Subcutaneous abdominal adipose tissue (tissue), 5 donors: ENCODE measurements around the gene ABCA1.
"Not testable (repeated sequence)": the region's sequence is repeated elsewhere in the genome, so short reads cannot be mapped to it uniquely, and the experiment has no call there.

ENCODE experiments used
- H3K27ac ChIP-seq: one replicate; pipeline ENCODE4 v1.7.0; 2013; ENCODE audit warnings: low read depth, mild to moderate bottlenecking, inconsistent platforms, low read length, moderate library complexity
- H3K27me3 ChIP-seq, 5 donors: one replicate each; pipeline ENCODE4 v1.7.0; 2013; ENCODE audit warnings: low read length in 5 of 5, inconsistent platforms in 1 of 5; ENCODE audit not compliant: control insufficient read depth in 5 of 5, insufficient read depth in 4 of 5
- H3K36me3 ChIP-seq, 5 donors: one replicate each; pipeline ENCODE4 v1.7.0; 2013; ENCODE audit warnings: low read length in 5 of 5; ENCODE audit not compliant: control insufficient read depth in 5 of 5, insufficient read depth in 5 of 5
- H3K4me1 ChIP-seq, 5 donors: one replicate each; pipeline ENCODE4 v1.7.0; 2013; ENCODE audit warnings: low read length in 5 of 5, mild to moderate bottlenecking in 3 of 5, moderate library complexity in 1 of 5; ENCODE audit not compliant: control insufficient read depth in 5 of 5, insufficient read depth in 5 of 5
- H3K4me3 ChIP-seq, 5 donors: one replicate each; pipeline ENCODE4 v1.7.0; 2013; ENCODE audit warnings: low read length in 5 of 5, low read depth in 1 of 5
- H3K9ac ChIP-seq, 5 donors: one replicate each; pipeline ENCODE4 v1.7.0; 2013; ENCODE audit warnings: low read length in 5 of 5, mild to moderate bottlenecking in 4 of 5, moderate library complexity in 3 of 5
- H3K9me3 ChIP-seq, 5 donors: one replicate each; pipeline ENCODE4 v1.7.0; 2013; ENCODE audit warnings: low read length in 5 of 5; ENCODE audit not compliant: control insufficient read depth in 5 of 5
- donor health status: healthy.
- donor health status: healthy.
- donor health status: healthy.
- donor health status: healthy.
- donor health status: healthy.

Gene ABCA1

DNA sequence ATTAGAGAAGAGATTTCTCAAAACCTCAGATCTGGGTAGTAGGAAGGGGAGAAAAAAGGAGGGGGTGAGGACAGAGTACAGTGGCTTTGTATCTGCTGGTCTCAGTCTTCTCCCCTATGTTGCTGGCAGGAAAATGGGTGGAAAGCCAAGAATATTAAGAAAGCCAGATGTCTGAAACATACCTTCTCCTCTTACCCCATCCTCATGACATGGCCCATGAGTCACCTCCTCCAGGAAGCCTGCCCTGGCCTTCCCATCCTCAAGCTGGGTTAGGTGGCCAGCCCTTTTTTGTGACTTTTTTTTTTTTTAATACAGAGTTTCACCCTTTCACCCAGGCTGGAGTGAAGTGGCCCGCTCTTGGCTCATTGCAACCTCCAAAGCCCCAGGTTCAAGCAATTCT, 61.8 kb downstream of the ABCA1 start:
- peak overlapping the region in 1 of 5 donors; percentile 3 for H3K9ac ChIP-seq
- peaks cover 34 to 74% (median 55%) of the 10 kb centered on the region in 5 donors for H3K36me3 ChIP-seq
- H3K4me1 ChIP-seq: peaks cover 4 to 63% (median 48%) of the 10 kb centered on the region in 5 donors
- H3K4me3 ChIP-seq: no peak overlapping the region
- H3K9me3 ChIP-seq: no peaks in the 10 kb centered on the region
- no peaks in the 10 kb centered on the region for H3K27me3 ChIP-seq
- H3K27ac ChIP-seq: peak overlapping the region; percentile 53

DNA sequence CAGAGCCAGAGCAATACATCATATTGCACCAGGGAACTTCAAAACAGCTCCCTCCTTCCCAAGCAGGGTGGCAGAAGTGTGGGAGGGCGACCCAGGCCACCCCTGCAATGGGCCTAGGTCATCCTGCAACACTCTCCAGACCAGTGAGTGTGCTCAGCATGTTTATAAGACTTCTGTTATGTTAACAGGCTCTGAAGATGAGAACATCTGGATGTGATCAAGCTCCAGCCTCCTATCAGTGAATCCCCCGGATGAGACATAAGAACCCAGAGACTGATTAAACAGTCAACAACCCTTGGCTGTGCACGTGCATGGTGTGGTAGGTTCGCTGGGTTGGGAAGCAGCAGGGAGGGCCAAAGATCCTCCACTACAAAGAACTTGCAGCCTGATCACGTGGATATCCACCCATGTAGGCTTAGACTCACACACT, 63.3 kb downstream of the ABCA1 start:
- peak overlapping the region; percentile 75 for H3K27ac ChIP-seq
- H3K4me1 ChIP-seq: peaks cover 2 to 69% (median 53%) of the 10 kb centered on the region in 5 donors
- H3K36me3 ChIP-seq: peaks cover 35 to 74% (median 48%) of the 10 kb centered on the region in 5 donors
- H3K4me3 ChIP-seq: no peak overlapping the region
- H3K9ac ChIP-seq: peak overlapping the region in 2 of 5 donors; percentile 36 to 52
- H3K27me3 ChIP-seq: no peaks in the 10 kb centered on the region
- no peaks in the 10 kb centered on the region for H3K9me3 ChIP-seq

DNA sequence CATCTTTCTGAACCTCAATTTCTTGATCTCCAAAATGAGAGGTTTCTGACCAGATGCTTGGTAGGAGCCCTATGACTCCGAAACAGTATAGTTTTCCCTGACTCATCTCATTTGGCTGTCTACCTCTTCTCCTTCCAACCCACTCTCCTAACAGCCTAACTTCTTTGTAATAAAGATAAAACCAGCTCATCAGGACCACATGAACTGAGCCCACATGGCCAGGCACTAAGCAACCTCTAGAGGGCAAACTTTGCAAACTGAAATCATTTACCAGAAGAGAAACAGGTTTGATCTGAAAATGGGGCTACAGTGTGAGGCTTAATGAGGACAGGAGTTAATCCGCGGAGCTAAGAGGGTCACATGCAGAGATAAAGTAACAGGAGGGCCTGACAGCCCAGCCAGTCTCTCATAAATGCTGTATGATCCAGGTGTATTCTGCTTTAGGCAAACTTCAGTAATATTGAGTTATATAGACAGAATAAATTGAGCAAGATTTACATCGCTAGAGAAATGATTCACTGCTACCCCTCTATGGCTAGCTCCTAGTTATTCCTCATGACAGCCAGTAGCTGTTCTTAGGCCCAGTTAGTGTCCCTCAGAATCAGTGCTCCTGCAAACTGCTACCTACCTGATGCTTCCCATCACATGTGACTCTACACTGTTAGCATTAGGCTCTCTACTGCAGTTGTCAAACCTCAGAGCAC, 64.6 kb downstream of the ABCA1 start:
- peaks cover 2 to 69% (median 52%) of the 10 kb centered on the region in 5 donors for H3K4me1 ChIP-seq
- H3K36me3 ChIP-seq: peaks cover 33 to 73% (median 46%) of the 10 kb centered on the region in 5 donors
- no peak overlapping the region for H3K4me3 ChIP-seq
- no peaks in the 10 kb centered on the region for H3K9me3 ChIP-seq
- H3K9ac ChIP-seq: peak overlapping the region in 3 of 5 donors; percentile 26 to 42 (median 36)
- H3K27me3 ChIP-seq: no peaks in the 10 kb centered on the region
- peak overlapping the region; percentile 75 for H3K27ac ChIP-seq

DNA sequence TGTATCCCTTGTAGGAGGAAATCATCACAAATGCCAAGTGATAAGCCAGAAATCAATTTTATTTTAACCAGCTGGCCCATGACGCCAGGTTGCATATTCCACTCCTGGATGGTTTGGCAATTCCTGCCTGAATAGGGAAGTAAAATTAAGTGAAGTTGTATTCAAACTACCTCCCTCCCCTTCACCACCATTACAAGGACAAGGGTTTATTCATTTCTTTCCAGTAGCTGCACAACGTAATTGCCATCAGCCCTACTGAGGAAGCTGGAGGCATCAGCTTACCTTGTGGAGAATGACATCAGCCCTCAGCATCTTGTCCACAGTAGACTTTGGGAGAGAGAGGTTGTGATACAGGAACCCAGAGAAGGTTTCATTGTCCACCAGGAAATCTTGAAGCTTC, 66.6 kb downstream of the ABCA1 start:
- Histone ChIP-seq H3K36me3 (peaks cover 28 to 72% (median 41%) of the 10 kb centered on the region in 5 donors), H3K27me3 (no peaks in the 10 kb centered on the region), H3K27ac (peak overlapping the region; percentile 68), H3K4me1 (peaks cover 2 to 83% (median 64%) of the 10 kb centered on the region in 5 donors), H3K9me3 (no peaks in the 10 kb centered on the region), H3K4me3 (no peak overlapping the region), H3K9ac (no peak overlapping the region)

DNA sequence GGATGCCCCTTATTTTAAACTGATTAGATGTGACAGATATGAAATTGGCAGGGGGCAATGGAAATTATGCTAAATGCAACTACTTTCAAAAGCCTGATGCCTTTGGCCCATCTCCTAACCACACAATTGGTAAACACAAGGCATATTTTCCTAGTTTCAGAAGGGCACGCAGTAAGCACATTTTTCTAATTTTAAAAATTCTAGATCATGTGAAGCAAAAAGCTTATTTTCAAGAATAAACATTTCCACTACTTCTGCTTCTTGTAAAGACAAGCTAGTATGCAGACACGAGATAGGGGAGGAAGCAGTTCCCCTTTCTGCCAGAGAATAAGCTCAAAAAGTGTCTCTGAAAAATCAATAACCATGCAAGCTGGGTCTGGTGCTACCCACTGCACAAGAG, 67.7 kb downstream of the ABCA1 start:
- Histone ChIP-seq H3K4me3 (no peak overlapping the region), H3K36me3 (peaks cover 33 to 73% (median 38%) of the 10 kb centered on the region in 5 donors), H3K9me3 (no peaks in the 10 kb centered on the region), H3K27me3 (no peaks in the 10 kb centered on the region), H3K27ac (peak overlapping the region; percentile 70), H3K9ac (no peak overlapping the region), H3K4me1 (peaks cover 2 to 88% (median 73%) of the 10 kb centered on the region in 5 donors)

DNA sequence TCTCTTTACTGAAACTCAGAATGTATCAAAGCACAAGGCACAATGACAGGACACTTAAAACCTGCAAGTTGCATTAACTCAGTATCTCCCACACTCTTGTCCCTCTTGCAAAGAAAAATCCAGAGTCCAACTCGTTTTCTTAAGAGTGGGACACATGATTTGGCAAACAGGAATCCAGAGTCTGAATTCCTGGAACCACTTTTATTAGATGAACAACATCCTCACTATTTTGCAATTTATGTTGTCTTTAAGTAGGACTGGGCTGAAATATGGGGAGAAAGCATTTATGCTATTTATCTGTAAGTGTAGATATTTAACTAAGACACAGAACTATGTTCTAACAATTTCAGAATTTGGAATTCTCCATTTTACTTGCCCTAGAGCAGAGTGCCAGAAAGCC, 69.1 kb downstream of the ABCA1 start:
- Histone ChIP-seq H3K4me3 (no peak overlapping the region), H3K4me1 (peaks cover 0 to 75% (median 61%) of the 10 kb centered on the region in 5 donors), H3K27ac (peak overlapping the region; percentile 70), H3K9ac (peak overlapping the region in 1 of 5 donors; percentile 22), H3K27me3 (no peaks in the 10 kb centered on the region), H3K36me3 (peaks cover 39 to 77% (median 42%) of the 10 kb centered on the region in 5 donors), H3K9me3 (no peaks in the 10 kb centered on the region)

DNA sequence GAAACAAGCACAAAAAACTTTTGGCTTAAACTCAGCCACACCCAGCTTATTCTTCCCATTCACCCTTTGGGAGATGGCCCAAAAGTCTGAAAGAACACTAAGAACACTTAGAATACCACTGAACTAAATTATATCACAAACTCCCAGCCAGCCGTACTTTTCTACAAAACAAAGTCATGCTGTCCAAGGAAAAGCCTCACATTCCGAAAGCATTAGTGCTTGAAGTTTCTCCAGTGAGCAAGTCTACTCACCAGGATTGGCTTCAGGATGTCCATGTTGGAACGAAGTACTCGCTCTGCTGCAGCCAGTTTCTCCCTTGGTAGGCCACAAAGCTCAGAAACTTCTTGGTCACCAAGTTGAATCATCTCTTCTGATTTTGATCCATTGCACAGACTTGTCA, 69.7 kb downstream of the ABCA1 start:
- H3K4me3 ChIP-seq: no peak overlapping the region
- H3K27ac ChIP-seq: peak overlapping the region; percentile 70
- H3K9ac ChIP-seq: peak overlapping the region in 1 of 5 donors; percentile 37
- H3K27me3 ChIP-seq: no peaks in the 10 kb centered on the region
- peaks cover 43 to 80% (median 48%) of the 10 kb centered on the region in 5 donors for H3K36me3 ChIP-seq
- H3K9me3 ChIP-seq: no peaks in the 10 kb centered on the region
- peaks cover 0 to 69% (median 56%) of the 10 kb centered on the region in 5 donors for H3K4me1 ChIP-seq

DNA sequence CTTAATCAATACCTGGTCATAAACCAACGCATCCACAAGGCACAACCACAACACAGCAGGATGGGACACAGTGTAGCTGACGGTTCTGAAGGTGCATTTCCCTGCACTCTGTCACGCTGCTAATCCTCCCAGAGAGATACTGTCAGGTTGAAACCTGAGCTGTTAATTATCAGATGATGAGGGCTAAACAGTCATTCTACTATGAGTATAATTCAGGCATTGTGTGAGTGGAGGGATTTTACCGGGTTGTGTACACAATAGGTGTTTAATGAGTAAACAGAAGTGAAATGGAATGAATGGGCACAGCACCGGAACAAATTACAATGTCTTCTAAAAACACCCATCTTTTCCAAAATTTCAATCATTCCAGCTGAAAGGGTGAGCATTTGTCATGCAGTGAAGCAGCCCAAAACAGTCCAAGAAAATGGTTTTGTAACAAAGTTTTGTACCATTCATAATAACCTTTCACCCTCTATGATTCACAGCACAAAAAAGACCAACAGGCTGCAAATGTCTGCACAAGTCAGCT, 71.5 kb downstream of the ABCA1 start:
- Histone ChIP-seq H3K27me3 (no peaks in the 10 kb centered on the region), H3K36me3 (peaks cover 44 to 84% (median 52%) of the 10 kb centered on the region in 5 donors), H3K4me3 (peak overlapping the region in 1 of 5 donors; percentile 13), H3K9me3 (no peaks in the 10 kb centered on the region), H3K27ac (peak overlapping the region; percentile 70), H3K4me1 (peaks cover 3 to 58% (median 52%) of the 10 kb centered on the region in 5 donors), H3K9ac (peak overlapping the region in 3 of 5 donors; percentile 19 to 33 (median 32))

DNA sequence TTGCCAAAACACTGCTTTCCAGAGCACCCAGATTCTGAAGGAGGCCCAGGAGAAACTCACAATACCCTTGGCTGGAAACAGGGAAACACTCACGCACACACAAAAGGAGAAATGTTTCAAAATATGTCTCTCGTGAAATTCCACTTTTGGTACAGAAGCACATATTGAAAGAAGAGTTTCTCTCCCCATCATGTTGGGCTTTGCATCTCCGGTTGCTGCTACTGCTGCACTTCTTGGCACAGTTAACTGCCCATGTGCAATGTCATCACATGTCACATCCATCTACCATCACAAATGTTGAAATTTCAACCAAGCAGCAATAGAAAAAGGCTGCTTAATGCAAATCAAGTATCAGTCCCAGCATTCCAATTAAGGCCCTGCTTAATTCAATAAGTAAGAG, 72.1 kb downstream of the ABCA1 start:
- Histone ChIP-seq H3K27ac (peak overlapping the region; percentile 70), H3K9ac (peak overlapping the region in 2 of 5 donors; percentile 19 to 50), H3K27me3 (no peaks in the 10 kb centered on the region), H3K36me3 (peaks cover 38 to 78% (median 46%) of the 10 kb centered on the region in 5 donors), H3K4me1 (peaks cover 8 to 58% (median 53%) of the 10 kb centered on the region in 5 donors), H3K4me3 (no peak overlapping the region), H3K9me3 (no peaks in the 10 kb centered on the region)

DNA sequence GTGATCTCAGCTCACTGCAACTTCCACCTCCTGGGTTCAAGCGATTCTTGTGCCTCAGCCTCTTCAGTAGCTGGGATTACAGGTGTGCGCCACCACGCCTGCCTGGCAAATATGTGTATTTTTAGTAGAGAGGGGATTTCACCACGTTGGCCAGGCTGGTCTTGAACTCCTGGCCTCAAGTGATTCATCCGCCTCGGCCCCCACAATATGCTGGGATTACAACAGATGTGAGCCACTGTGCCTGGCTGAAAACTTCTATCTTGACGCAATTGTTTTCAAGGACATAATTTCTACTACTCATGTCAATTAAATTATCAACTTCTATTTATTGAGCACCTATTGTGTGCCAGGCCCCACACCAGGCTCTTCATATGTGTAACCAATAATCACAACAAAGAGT, 72.7 kb downstream of the ABCA1 start:
- peak overlapping the region; percentile 70 for H3K27ac ChIP-seq
- H3K27me3 ChIP-seq, H3K9me3 ChIP-seq, H3K4me3 ChIP-seq: not testable (repeated sequence)
- peak overlapping the region in 1 of 5 donors; percentile 50 for H3K9ac ChIP-seq
- H3K4me1 ChIP-seq: peaks cover 9 to 58% (median 54%) of the 10 kb centered on the region in 5 donors
- peaks cover 38 to 74% (median 46%) of the 10 kb centered on the region in 5 donors for H3K36me3 ChIP-seq
